Measurements from ENCODE around the gene SMIM27. TPM values are rescaled to one million over a fixed set of nuclear protein-coding genes. Genes with fewer than 3 reads are reported as not detected.
"Not testable (repeated sequence)": the region's sequence is repeated elsewhere in the genome, so short reads cannot be mapped to it uniquely, and the experiment has no call there.

The SMIM27 gene
- total RNA-seq, 2 donors from 2014 or later: 4.1 to 4.6 TPM

GRCh38 chr9:32596096-32596865 is 44.2 kb downstream of the SMIM27 start:
- Histone ChIP-seq H3K9me3 (no peaks in the 10 kb centered on the region), H3K4me3 (no peak overlapping the region), H3K27me3 (replicated peaks; ENCODE audit: insufficient read depth) (no peaks in the 10 kb centered on the region), H3K36me3 (no peaks in the 10 kb centered on the region), H3K4me1 (ENCODE audit: control insufficient read depth in 1 of 2, low read depth in 2 of 2) (no peaks in the 10 kb centered on the region), H3K27ac (no peak overlapping the region)
- ATAC-seq (ENCODE audit: insufficient number of reproducible peaks, low FRiP score, low read depth): no peak
- no peak for DNase-seq (ENCODE audit: low spot score)
- no peak for TF ChIP-seq CTCF (IDR thresholded peaks at IDR 0.05)

GRCh38 chr9:32596936-32597335 is 44.8 kb downstream of the SMIM27 start:
- Histone ChIP-seq H3K27me3 (replicated peaks; ENCODE audit: insufficient read depth) (no peaks in the 10 kb centered on the region), H3K4me1 (ENCODE audit: control insufficient read depth in 1 of 2, low read depth in 2 of 2) (no peaks in the 10 kb centered on the region), H3K27ac (no peak overlapping the region), H3K4me3 (no peak overlapping the region), H3K36me3 (no peaks in the 10 kb centered on the region), H3K9me3 (no peaks in the 10 kb centered on the region)
- no peak for DNase-seq (ENCODE audit: low spot score)
- ATAC-seq (ENCODE audit: insufficient number of reproducible peaks, low FRiP score, low read depth): no peak
- no peak for TF ChIP-seq CTCF (IDR thresholded peaks at IDR 0.05)

GRCh38 chr9:32599021-32599420 is 46.9 kb downstream of the SMIM27 start:
- H3K9me3 ChIP-seq; H3K27ac ChIP-seq; H3K4me3 ChIP-seq; H3K4me1 ChIP-seq (ENCODE audit: control insufficient read depth in 1 of 2, low read depth in 2 of 2); ATAC-seq (ENCODE audit: insufficient number of reproducible peaks, low FRiP score, low read depth); DNase-seq (ENCODE audit: low spot score); H3K36me3 ChIP-seq; H3K27me3 ChIP-seq (replicated peaks; ENCODE audit: insufficient read depth): not testable (repeated sequence)

Other genes with a start within 250 kb of the SMIM27 start
- gene ACO1, start 167.7 kb upstream of the SMIM27 start, total RNA-seq: 10 to 100 TPM; 28.6 to 32.9 TPM
- gene RIGI, start 26.1 kb upstream of the SMIM27 start, total RNA-seq: 10 to 100 TPM; 16.9 to 22.1 TPM
- 10 to 100 TPM; 11.8 to 30.8 TPM for gene TOPORS, start 259 bp downstream of the SMIM27 start, total RNA-seq
- 10 to 100 TPM; 20.9 to 24.1 TPM for gene NDUFB6, start 20.8 kb downstream of the SMIM27 start, total RNA-seq
- not detected for gene TAF1L, start 83.3 kb downstream of the SMIM27 start, total RNA-seq
- not detected for gene TMEM215, start 231.2 kb downstream of the SMIM27 start, total RNA-seq